Stomach (tissue), 4 donors: Measurements from ENCODE around the gene FA2H.

Experiments used
- POLR2A ChIP-seq, 4 donors: fragments of 450-650 bp; IDR thresholded peaks; one replicate each; pipeline ENCODE4 v1.6.1; 2016; ENCODE audit warnings: antibody characterized with exemption in 4 of 4, control low read depth in 2 of 4, mild to moderate bottlenecking in 1 of 4, moderate library complexity in 1 of 4
- TF ChIP-seq, protein P1 (sequence below), 7 experiments: fragments of 450-650 bp in 4 of 7; fragments of 200-600 bp in 3 of 7; sonication (generic) in 3 of 7; IDR thresholded peaks; one replicate each; pipeline ENCODE4 v1.5.1; 2016 to 2019; ENCODE audit warnings: antibody characterized with exemption in 7 of 7, control low read depth in 2 of 7, mild to moderate bottlenecking in 1 of 7

DNA sequence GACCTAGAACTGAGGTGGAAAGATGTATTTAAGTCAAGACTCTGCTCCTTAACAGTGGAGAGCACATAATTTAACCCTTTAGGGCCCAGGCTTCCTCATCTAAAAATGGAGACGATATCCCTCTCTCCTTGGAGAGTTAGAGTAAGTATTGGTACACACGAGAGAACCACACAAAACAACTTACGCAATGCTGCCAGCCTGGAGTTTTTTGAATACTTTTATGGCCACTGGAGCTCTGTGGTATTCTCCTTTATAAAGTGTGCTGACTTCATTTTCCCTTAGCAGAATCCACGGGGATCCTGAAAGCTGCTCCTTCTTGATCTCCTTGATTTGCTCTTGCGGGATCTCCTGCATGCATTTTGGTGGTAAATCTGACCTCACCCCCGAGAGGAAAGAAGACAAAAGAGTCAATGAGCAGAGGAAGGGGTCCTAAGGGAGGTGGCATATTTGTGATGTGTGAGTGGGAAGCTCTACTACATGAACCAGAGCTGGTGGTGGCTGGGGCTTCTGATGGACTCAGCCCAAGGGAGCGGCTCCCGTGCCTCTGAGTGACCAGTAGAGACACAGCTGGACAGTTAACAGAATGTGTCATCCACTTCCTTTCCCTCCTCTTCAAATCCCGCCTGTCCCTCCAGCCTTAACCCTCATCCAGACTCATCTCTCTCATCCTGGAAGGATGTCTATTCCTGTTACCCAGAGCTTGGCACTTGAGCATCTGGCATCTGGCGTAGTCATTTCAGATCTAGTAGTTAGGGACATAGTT, 83.3 kb downstream of the FA2H start:
- TF ChIP-seq, protein P1, sequence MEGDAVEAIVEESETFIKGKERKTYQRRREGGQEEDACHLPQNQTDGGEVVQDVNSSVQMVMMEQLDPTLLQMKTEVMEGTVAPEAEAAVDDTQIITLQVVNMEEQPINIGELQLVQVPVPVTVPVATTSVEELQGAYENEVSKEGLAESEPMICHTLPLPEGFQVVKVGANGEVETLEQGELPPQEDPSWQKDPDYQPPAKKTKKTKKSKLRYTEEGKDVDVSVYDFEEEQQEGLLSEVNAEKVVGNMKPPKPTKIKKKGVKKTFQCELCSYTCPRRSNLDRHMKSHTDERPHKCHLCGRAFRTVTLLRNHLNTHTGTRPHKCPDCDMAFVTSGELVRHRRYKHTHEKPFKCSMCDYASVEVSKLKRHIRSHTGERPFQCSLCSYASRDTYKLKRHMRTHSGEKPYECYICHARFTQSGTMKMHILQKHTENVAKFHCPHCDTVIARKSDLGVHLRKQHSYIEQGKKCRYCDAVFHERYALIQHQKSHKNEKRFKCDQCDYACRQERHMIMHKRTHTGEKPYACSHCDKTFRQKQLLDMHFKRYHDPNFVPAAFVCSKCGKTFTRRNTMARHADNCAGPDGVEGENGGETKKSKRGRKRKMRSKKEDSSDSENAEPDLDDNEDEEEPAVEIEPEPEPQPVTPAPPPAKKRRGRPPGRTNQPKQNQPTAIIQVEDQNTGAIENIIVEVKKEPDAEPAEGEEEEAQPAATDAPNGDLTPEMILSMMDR (IDR thresholded peaks at IDR 0.05): no peak
- no peak for TF ChIP-seq POLR2A (IDR thresholded peaks at IDR 0.05)
